CD4-positive, alpha-beta T cell (primary cell): Measurements from ENCODE around the gene UNC13C. TPM values are rescaled to one million over a fixed set of nuclear protein-coding genes. Genes with fewer than 3 reads are reported as not detected.

Experiments
- ATAC-seq: fragments of 200-7000 bp; cut with Tn5 transposase; one replicate; pipeline ENCODE4 v1.10.0; 2022; ENCODE audit warnings: mild to moderate bottlenecking; ENCODE audit not compliant: poor library complexity
- CTCF ChIA-PET: fragments of 350-600 bp; sonication (Branson Sonifier 250); formaldehyde crosslinking; loops from one replicate; lab custom pipeline; 2021; ENCODE audit warnings: antibody characterized with exemption, inconsistent platforms; lab: Charles Lee
- POLR2A ChIA-PET: fragments of 350-600 bp; sonication (Branson Sonifier 250); formaldehyde crosslinking; loops from one replicate; lab custom pipeline; 2021; ENCODE audit warnings: antibody characterized with exemption, inconsistent platforms; lab: Charles Lee
- DNase-seq, 14 experiments: peaks; one replicate each; pipeline ENCODE4 v3.0.0-alpha.2; 2013 to 2020; ENCODE audit warnings: mixed read lengths in 2 of 14
- H3K27ac ChIP-seq, 2 donors: one replicate each; pipeline versions ENCODE4 v1.5.1 to v1.7.0; 2013; ENCODE audit warnings: low read length in 2 of 2, low read depth in 1 of 2, mild to moderate bottlenecking in 1 of 2
- H3K27me3 ChIP-seq, 2 experiments: 1 replicate in 1 of 2; 2 replicates in 1 of 2; pipeline versions ENCODE4 v1.6.1 to v1.7.0; 2013; ENCODE audit warnings: low read length in 2 of 2, control low read depth in 1 of 2, mild to moderate bottlenecking in 1 of 2, moderate library complexity in 1 of 2; ENCODE audit not compliant: insufficient read depth in 2 of 2, control insufficient read depth in 1 of 2
- H3K36me3 ChIP-seq: one replicate; pipeline ENCODE4 v1.6.1; 2013; ENCODE audit warnings: low read length, control low read depth; ENCODE audit not compliant: insufficient read depth
- H3K4me1 ChIP-seq: one replicate; pipeline ENCODE4 v1.6.1; 2013; ENCODE audit warnings: low read length, control low read depth; ENCODE audit not compliant: insufficient read depth
- H3K4me3 ChIP-seq: one replicate; pipeline ENCODE4 v1.5.1; 2013; ENCODE audit warnings: mild to moderate bottlenecking, low read length, moderate library complexity
- H3K9me3 ChIP-seq, 2 experiments: 1 replicate in 1 of 2; 2 replicates in 1 of 2; pipeline versions ENCODE4 v1.6.1 to v1.7.0; 2013; ENCODE audit warnings: low read length in 2 of 2, mild to moderate bottlenecking in 2 of 2, control low read depth in 1 of 2, moderate library complexity in 1 of 2; ENCODE audit not compliant: control insufficient read depth in 1 of 2, insufficient read depth in 1 of 2
- H3K27ac Mint-ChIP-seq: one replicate; pipeline ENCODE4 v1.8.0; 2020; ENCODE audit warnings: mixed read lengths
- H3K27me3 Mint-ChIP-seq: one replicate; pipeline ENCODE4 v1.8.0; 2021; ENCODE audit warnings: mixed read lengths
- H3K36me3 Mint-ChIP-seq: one replicate; pipeline ENCODE4 v1.8.0; 2021; ENCODE audit warnings: low read depth, mixed read lengths
- H3K4me1 Mint-ChIP-seq: one replicate; pipeline ENCODE4 v1.8.0; 2021; ENCODE audit warnings: low read depth, mixed read lengths
- H3K4me3 Mint-ChIP-seq: one replicate; pipeline ENCODE4 v1.8.0; 2020; ENCODE audit warnings: mild to moderate bottlenecking, mixed read lengths
- H3K9me3 Mint-ChIP-seq: one replicate; pipeline ENCODE4 v1.8.0; 2020; ENCODE audit warnings: mixed read lengths
- CTCF ChIP-seq: fragments of 200-600 bp; IDR thresholded peaks from one replicate; pipeline ENCODE4 v1.8.0; 2022; ENCODE audit warnings: antibody characterized with exemption, mild to moderate bottlenecking
- intact Hi-C, 2 experiments: fragments of 100-400 bp; cut with DNase I in 1 of 2; cut with micrococcal nuclease in 1 of 2; formaldehyde crosslinking; loops; one replicate each; pipeline versions ENCODE4 v1.15.1 to v1.9.0; 2023 to 2025; cut with DNase I, micrococcal nuclease
- total RNA-seq, 174 experiments: library from RNA in 2 of 174; stranded (reverse) in 2 of 174; gene quantifications; one replicate each; pipeline ENCODE4 v1.2.3 and lab custom pipeline; 2021 to 2026

Gene UNC13C
- total RNA-seq, 2 experiments from 2014 or later, result not detected

- H3K27me3 ChIP-seq, result no peaks in the 10 kb centered on the region
- H3K4me3 Mint-ChIP-seq, result no peak overlapping the region
- H3K4me3 ChIP-seq, result no peak overlapping the region
- H3K27me3 Mint-ChIP-seq, result no peaks in the 10 kb centered on the region
- no peaks in the 10 kb centered on the region for H3K36me3 Mint-ChIP-seq
- ATAC-seq (no peak), DNase-seq (no peak)
- POLR2A ChIA-PET, result no interaction called here
- peaks cover 5% of the 10 kb centered on the region for H3K9me3 Mint-ChIP-seq
- no peaks in the 10 kb centered on the region for H3K36me3 ChIP-seq
- no peaks in the 10 kb centered on the region for H3K4me1 ChIP-seq
- no peak for TF ChIP-seq CTCF
- no peaks in the 10 kb centered on the region for H3K4me1 Mint-ChIP-seq
- no peak overlapping the region for H3K27ac ChIP-seq
- no peak overlapping the region for H3K27ac Mint-ChIP-seq
- CTCF ChIA-PET, result no interaction called here
- H3K9me3 ChIP-seq, result no peaks in the 10 kb centered on the region
- intact Hi-C loops, result no loop called here
Observed at GRCh38 chr15:54312528-54312927, 334.3 kb downstream of the UNC13C start.

GRCh38 chr15:54321426-54321825 is 343.2 kb downstream of the UNC13C start:
- no peak overlapping the region for H3K4me3 Mint-ChIP-seq
- no peaks in the 10 kb centered on the region for H3K4me1 Mint-ChIP-seq
- DNase-seq (no peak), ATAC-seq (no peak)
- intact Hi-C loops, result no loop called here
- no peaks in the 10 kb centered on the region for H3K9me3 Mint-ChIP-seq
- Histone ChIP-seq H3K4me3 (no peak overlapping the region), H3K27me3 (no peaks in the 10 kb centered on the region), H3K27ac (no peak overlapping the region), H3K36me3 (no peaks in the 10 kb centered on the region), H3K9me3 (no peaks in the 10 kb centered on the region), H3K4me1 (no peaks in the 10 kb centered on the region)
- H3K27me3 Mint-ChIP-seq, result no peaks in the 10 kb centered on the region
- TF ChIP-seq CTCF, result no peak
- no peaks in the 10 kb centered on the region for H3K36me3 Mint-ChIP-seq
- ChIA-PET CTCF (no interaction called here), POLR2A (no interaction called here)
- H3K27ac Mint-ChIP-seq, result no peak overlapping the region

GRCh38 chr15:54322341-54322740 is 344.1 kb downstream of the UNC13C start:
- Mint-ChIP-seq H3K27ac (no peak overlapping the region), H3K27me3 (no peaks in the 10 kb centered on the region), H3K36me3 (no peaks in the 10 kb centered on the region), H3K4me3 (no peak overlapping the region), H3K4me1 (no peaks in the 10 kb centered on the region), H3K9me3 (no peaks in the 10 kb centered on the region)
- CTCF ChIA-PET, result no interaction called here
- DNase-seq, result no peak
- no peak for ATAC-seq
- no peaks in the 10 kb centered on the region for H3K9me3 ChIP-seq
- H3K27ac ChIP-seq, result no peak overlapping the region
- TF ChIP-seq CTCF, result no peak
- no peaks in the 10 kb centered on the region for H3K36me3 ChIP-seq
- H3K4me3 ChIP-seq, result no peak overlapping the region
- no peaks in the 10 kb centered on the region for H3K27me3 ChIP-seq
- intact Hi-C loops, result no loop called here
- POLR2A ChIA-PET, result no interaction called here
- no peaks in the 10 kb centered on the region for H3K4me1 ChIP-seq
